HG02678 (cell line): ENCODE data around the gene CGB5.
"Not testable (repeated sequence)": the region's sequence is repeated elsewhere in the genome, so short reads cannot be mapped to it uniquely, and the experiment has no call there.

Source experiments
- ATAC-seq: cut with Tn5 transposase; IDR thresholded peaks from one replicate; pipeline ENCODE4 v1.9.1; 2021; ENCODE audit warnings: mild to moderate bottlenecking, moderate library complexity; ENCODE audit not compliant: unreplicated experiment

Gene CGB5

GRCh38 chr19:49056902-49057596, 13.4 kb downstream of the CGB5 start:
- ATAC-seq, result not testable (repeated sequence)

- ATAC-seq, result no peak
Observed at GRCh38 chr19:49057636-49058234, 14.1 kb downstream of the CGB5 start, which contains the start of gene CGB7. CGB7 (minus strand) TSS chr19:49057749; CDS start chr19:49055375, 2,374 bp downstream.

- no peak for ATAC-seq
Observed at GRCh38 chr19:49058562-49058961, 14.9 kb downstream of the CGB5 start.

- ATAC-seq, result no peak
Observed at GRCh38 chr19:49059053-49059452, 15.4 kb downstream of the CGB5 start.

GRCh38 chr19:49061000-49061399, 17.4 kb downstream of the CGB5 start:
- ATAC-seq, result no peak

GRCh38 chr19:49061445-49061844, 17.8 kb downstream of the CGB5 start:
- ATAC-seq, result no peak

- ATAC-seq, result no peak
Observed at GRCh38 chr19:49064029-49064629, 20.5 kb downstream of the CGB5 start.

GRCh38 chr19:49064768-49065611, 21.3 kb downstream of the CGB5 start, which contains the start of gene NTF4:
NTF4 (minus strand) TSS chr19:49064818; CDS start chr19:49061997, 2,821 bp downstream.
- no peak for ATAC-seq

GRCh38 chr19:49065905-49066512, 22.4 kb downstream of the CGB5 start:
- no peak for ATAC-seq

GRCh38 chr19:49067554-49067953, 23.9 kb downstream of the CGB5 start:
- no peak for ATAC-seq

GRCh38 chr19:49069026-49069425, 25.4 kb downstream of the CGB5 start:
- ATAC-seq, result no peak

- ATAC-seq, result no peak
Observed at GRCh38 chr19:49070416-49070815, 26.8 kb downstream of the CGB5 start.

- no peak for ATAC-seq
Observed at GRCh38 chr19:49071860-49072547, 28.4 kb downstream of the CGB5 start.

GRCh38 chr19:49073514-49074378, 30.1 kb downstream of the CGB5 start:
- ATAC-seq, result no peak

- ATAC-seq, result not testable (repeated sequence)
Observed at GRCh38 chr19:49074869-49075268, 31.2 kb downstream of the CGB5 start.

- ATAC-seq, result no peak
Observed at GRCh38 chr19:49080392-49080791, 36.7 kb downstream of the CGB5 start.

GRCh38 chr19:49081273-49081672, 37.6 kb downstream of the CGB5 start:
- ATAC-seq, result no peak

GRCh38 chr19:49084206-49085019, 40.8 kb downstream of the CGB5 start:
- no peak for ATAC-seq
